Measurements from ENCODE around the gene PDRG1.

Gene PDRG1

GRCh38 chr20:31903627-31904386 is 48.0 kb downstream of the PDRG1 start:
- no peak for DNase-seq

GRCh38 chr20:31901615-31902014 is 50.2 kb downstream of the PDRG1 start:
- DNase-seq: no peak

- DNase-seq: no peak
These were observed 54.3 kb downstream of the PDRG1 start for GRCh38 chr20:31897541-31897940.

- DNase-seq: no peak
These were observed 55.8 kb downstream of the PDRG1 start for GRCh38 chr20:31896049-31896448.

GRCh38 chr20:31894980-31895675 is 56.7 kb downstream of the PDRG1 start:
- DNase-seq: peak in 1 of 5 experiments; percentile 66

All from T-helper 2 cell (primary cell).